ENCODE data around the gene FOXP4. TPM values are rescaled to one million over a fixed set of nuclear protein-coding genes. Genes with fewer than 3 reads are reported as not detected.
A peak's percentile ranks its signal among the peaks of the same experiment; 100 is the strongest.

The FOXP4 gene
- total RNA-seq, 1 donor from 2014 or later: 40.7 TPM

DNA sequence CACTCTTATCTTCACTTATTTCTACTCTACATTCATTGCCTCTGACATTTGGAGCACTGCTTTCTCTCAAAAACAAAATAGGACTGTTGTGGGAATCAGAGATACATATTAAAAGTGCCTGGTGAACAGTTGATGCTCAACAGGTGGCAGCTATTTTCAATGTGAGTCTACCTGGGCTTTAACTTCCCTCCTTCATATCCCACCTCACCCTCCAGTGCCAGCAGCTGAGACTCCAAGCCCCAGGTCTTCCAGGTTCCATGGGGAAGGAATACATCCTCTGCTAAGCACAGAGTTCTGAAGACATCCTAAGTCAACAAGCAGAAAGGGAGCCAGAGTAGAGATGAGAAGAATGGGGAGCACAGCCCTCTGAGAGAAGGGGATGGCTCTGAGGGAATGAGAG is 7.0 kb upstream of the FOXP4 start:
- H3K36me3 Mint-ChIP-seq (ENCODE audit: low read depth): no peaks in the 10 kb centered on the region
- peak overlapping the region; percentile 76 for H3K27ac Mint-ChIP-seq
- no peaks in the 10 kb centered on the region for H3K9me3 Mint-ChIP-seq
- no peak for ATAC-seq (ENCODE audit: low read depth)
- H3K27me3 Mint-ChIP-seq: no peaks in the 10 kb centered on the region
- no peak overlapping the region for H3K4me3 Mint-ChIP-seq
- peaks cover 33% of the 10 kb centered on the region for H3K4me1 Mint-ChIP-seq
- DNase-seq: no peak
- TF ChIP-seq, protein P1, sequence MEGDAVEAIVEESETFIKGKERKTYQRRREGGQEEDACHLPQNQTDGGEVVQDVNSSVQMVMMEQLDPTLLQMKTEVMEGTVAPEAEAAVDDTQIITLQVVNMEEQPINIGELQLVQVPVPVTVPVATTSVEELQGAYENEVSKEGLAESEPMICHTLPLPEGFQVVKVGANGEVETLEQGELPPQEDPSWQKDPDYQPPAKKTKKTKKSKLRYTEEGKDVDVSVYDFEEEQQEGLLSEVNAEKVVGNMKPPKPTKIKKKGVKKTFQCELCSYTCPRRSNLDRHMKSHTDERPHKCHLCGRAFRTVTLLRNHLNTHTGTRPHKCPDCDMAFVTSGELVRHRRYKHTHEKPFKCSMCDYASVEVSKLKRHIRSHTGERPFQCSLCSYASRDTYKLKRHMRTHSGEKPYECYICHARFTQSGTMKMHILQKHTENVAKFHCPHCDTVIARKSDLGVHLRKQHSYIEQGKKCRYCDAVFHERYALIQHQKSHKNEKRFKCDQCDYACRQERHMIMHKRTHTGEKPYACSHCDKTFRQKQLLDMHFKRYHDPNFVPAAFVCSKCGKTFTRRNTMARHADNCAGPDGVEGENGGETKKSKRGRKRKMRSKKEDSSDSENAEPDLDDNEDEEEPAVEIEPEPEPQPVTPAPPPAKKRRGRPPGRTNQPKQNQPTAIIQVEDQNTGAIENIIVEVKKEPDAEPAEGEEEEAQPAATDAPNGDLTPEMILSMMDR (IDR thresholded peaks at IDR 0.05): no peak
- CTCF ChIA-PET: interaction anchor here (1.9 kb wide), 1 partner anchor 114 kb away, joined by 4 read pairs; no protein-coding TSS in a partner anchor
- POLR2A ChIA-PET: interaction anchor here (0.9 to 1.4 kb wide), 3 partner anchors 8 to 34 kb away, joined by 3 to 5 read pairs (median 4); no protein-coding TSS in a partner anchor
- intact Hi-C loops (cut with micrococcal nuclease): no loop called here

DNA sequence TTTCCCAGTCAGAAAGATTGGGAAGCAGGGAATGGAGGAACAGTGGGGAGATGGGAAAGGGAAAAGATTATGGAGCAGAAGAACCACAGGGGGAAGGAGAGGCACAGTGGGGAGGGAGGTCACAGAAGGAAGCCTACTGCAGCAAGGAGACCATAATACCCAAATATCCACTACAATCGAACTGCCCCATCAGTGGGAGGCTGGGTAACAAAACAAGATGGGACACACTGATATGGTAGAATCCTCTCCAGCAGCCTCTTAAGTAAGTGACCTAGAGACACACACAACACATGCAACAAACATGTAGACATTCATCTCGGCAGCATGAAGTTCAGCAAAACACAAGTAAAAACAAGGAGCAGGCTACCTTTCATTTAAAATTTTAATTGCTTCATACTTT is 4.8 kb upstream of the FOXP4 start:
- H3K36me3 Mint-ChIP-seq (ENCODE audit: low read depth): peaks cover 3% of the 10 kb centered on the region
- H3K27ac Mint-ChIP-seq: no peak overlapping the region
- TF ChIP-seq, protein P1 (IDR thresholded peaks at IDR 0.05): no peak
- intact Hi-C loops (cut with micrococcal nuclease): no loop called here
- no peaks in the 10 kb centered on the region for H3K27me3 Mint-ChIP-seq
- DNase-seq (no peak), ATAC-seq (ENCODE audit: low read depth) (no peak)
- H3K4me1 Mint-ChIP-seq: peaks cover 47% of the 10 kb centered on the region
- ChIA-PET POLR2A (no interaction called here), CTCF (no interaction called here)
- no peak overlapping the region for H3K4me3 Mint-ChIP-seq
- H3K9me3 Mint-ChIP-seq: no peaks in the 10 kb centered on the region

DNA sequence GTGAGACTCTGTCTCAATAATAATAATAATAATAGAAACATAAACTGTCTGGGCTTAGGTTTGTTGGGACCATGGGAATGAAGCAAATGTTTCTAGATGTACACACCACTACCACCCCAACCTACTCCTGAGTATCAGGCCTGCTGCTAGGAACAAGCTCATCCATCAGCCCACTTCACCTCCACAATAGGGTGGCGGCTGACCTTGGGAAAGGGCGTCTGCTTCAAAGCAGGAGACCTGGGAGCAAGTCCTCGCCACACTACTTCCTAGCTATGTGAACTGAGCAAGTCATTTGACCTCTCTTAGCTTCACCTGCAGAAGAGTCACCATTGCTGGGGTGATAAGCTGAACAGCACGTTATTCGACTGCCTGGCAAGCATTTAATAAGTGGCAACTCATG is 3.1 kb upstream of the FOXP4 start:
- ChIA-PET POLR2A (interaction anchor here (0.7 to 1.2 kb wide), 3 partner anchors 11 to 118 kb away, joined by 3 to 5 read pairs (median 4); no protein-coding TSS in a partner anchor), CTCF (interaction anchor here (1.2 kb wide), 1 partner anchor 11 kb away, joined by 3 read pairs; no protein-coding TSS in a partner anchor)
- intact Hi-C loops (cut with micrococcal nuclease): no loop called here
- H3K9me3 Mint-ChIP-seq: no peaks in the 10 kb centered on the region
- H3K4me3 Mint-ChIP-seq: no peak overlapping the region
- ATAC-seq (ENCODE audit: low read depth) (no peak), DNase-seq (no peak)
- no peak overlapping the region for H3K27ac Mint-ChIP-seq
- H3K4me1 Mint-ChIP-seq: peaks cover 31% of the 10 kb centered on the region
- H3K36me3 Mint-ChIP-seq (ENCODE audit: low read depth): peaks cover 5% of the 10 kb centered on the region
- TF ChIP-seq, protein P1 (IDR thresholded peaks at IDR 0.05): no peak
- no peaks in the 10 kb centered on the region for H3K27me3 Mint-ChIP-seq

DNA sequence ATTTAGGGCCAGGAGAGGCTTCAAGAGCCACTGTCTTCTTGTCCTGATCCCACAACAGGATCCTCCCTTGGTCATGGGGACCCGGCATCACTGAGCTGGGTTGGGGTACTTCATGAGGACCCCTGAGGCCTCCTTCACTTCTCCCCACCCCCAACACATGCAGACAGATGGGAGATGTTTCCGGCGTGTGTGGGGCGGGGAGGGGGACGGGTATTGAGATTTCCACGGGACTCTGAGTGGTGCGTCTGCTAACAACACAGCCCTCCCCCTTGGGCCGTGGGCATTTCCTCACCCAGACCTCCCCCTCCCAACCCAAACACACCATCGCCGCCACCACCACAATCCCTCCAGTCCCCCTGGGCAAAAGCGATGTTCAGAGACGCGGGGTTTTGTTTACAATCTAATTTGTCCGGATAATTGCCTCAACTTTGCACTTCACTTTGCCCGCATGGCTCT is 906 bp upstream of the FOXP4 start:
- CTCF ChIA-PET: interaction anchor here (1.5 to 1.6 kb wide), 2 partner anchors 81 to 121 kb away, joined by 3 to 5 read pairs; no protein-coding TSS in a partner anchor
- H3K9me3 Mint-ChIP-seq: no peaks in the 10 kb centered on the region

DNA sequence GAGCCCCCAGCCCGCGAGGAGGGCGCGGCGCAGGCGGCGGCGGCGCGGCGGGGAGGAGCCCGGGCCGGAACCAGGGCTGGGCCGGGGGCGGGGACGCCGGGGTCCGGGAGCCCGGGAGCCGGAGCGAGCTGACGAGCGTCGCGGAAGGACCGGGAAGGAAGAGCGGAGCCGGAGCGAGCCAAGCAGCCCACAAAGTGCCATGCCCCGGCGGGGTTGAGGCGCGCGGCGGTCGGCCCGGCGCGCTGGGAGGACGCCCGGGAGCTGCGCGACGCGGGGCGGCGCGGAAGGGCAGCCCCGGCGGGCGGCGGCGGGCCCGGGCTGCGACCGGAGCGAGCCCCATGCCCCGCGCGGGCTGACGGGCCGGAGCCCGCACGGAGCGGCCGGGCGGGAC is 289 bp downstream of the FOXP4 start:
- ATAC-seq (ENCODE audit: low read depth) (peak; percentile 46), DNase-seq (no peak)
- Mint-ChIP-seq H3K9me3 (no peaks in the 10 kb centered on the region), H3K27ac (no peak overlapping the region), H3K4me3 (no peak overlapping the region), H3K36me3 (ENCODE audit: low read depth) (peaks cover 18% of the 10 kb centered on the region), H3K27me3 (no peaks in the 10 kb centered on the region), H3K4me1 (peaks cover 48% of the 10 kb centered on the region)
- TF ChIP-seq, protein P1 (IDR thresholded peaks at IDR 0.05): no peak
- POLR2A ChIA-PET: interaction anchor here (0.7 to 5.2 kb wide), 13 partner anchors 8 to 188 kb away, joined by 3 to 45 read pairs (median 5); no protein-coding TSS in a partner anchor
- intact Hi-C loops (cut with micrococcal nuclease): loop anchor here (1.0 to 5.0 kb wide), 11 partner anchors 8 to 1636 kb away; partner anchors contain the start of genes CUL9, NFYA, OARD1 and TOMM6
- CTCF ChIA-PET: interaction anchor here (1.5 to 2.3 kb wide), 3 partner anchors 15 to 122 kb away, joined by 4 to 5 read pairs (median 5); no protein-coding TSS in a partner anchor

More for the DNA sequence above, 906 bp upstream of the FOXP4 start:
- ATAC-seq (ENCODE audit: low read depth) (peak; percentile 0), DNase-seq (no peak)
- TF ChIP-seq, protein P1 (IDR thresholded peaks at IDR 0.05): no peak
- POLR2A ChIA-PET: interaction anchor here (1.4 to 5.2 kb wide), 4 partner anchors 13 to 188 kb away, joined by 4 to 45 read pairs (median 20); no protein-coding TSS in a partner anchor
- no peaks in the 10 kb centered on the region for H3K27me3 Mint-ChIP-seq
- peaks cover 37% of the 10 kb centered on the region for H3K4me1 Mint-ChIP-seq
- H3K36me3 Mint-ChIP-seq (ENCODE audit: low read depth): peaks cover 11% of the 10 kb centered on the region
- peak overlapping the region; percentile 91 for H3K27ac Mint-ChIP-seq
- intact Hi-C loops (cut with micrococcal nuclease): loop anchor here (1.0 to 5.0 kb wide), 6 partner anchors 13 to 1637 kb away; partner anchors contain the start of genes CUL9, NFYA, OARD1 and TOMM6
- H3K4me3 Mint-ChIP-seq: peak overlapping the region; percentile 92

All from activated B cell treated with CpG ODN at 0.5 μM for 24 hours (primary cell).